ENCODE results near the gene SMS.

SMS gene

GRCh38 chrX:21973321-21974010, 33.0 kb downstream of the SMS start:
- no peak overlapping the region for H3K9ac ChIP-seq (ENCODE audit: low read depth in 1 of 2, low read length in 2 of 2)
- no peaks in the 10 kb centered on the region for H3K9me3 ChIP-seq (ENCODE audit: control insufficient read depth in 1 of 2, low read length in 2 of 2)
- H3K27me3 ChIP-seq (ENCODE audit: control insufficient read depth in 1 of 2, insufficient read depth in 2 of 2, low read length in 2 of 2): no peaks in the 10 kb centered on the region
- H3K4me3 ChIP-seq (ENCODE audit: low read depth in 1 of 2, low read length in 2 of 2): peak overlapping the region; percentile 16 to 19
- H3K27ac ChIP-seq (ENCODE audit: low read depth, low read length): peak overlapping the region; percentile 22
- H3K36me3 ChIP-seq (ENCODE audit: control insufficient read depth in 1 of 2, insufficient read depth in 2 of 2, low read length in 2 of 2): peaks cover 10% of the 10 kb centered on the region in 2 donors
- H3K4me1 ChIP-seq (ENCODE audit: control insufficient read depth in 1 of 2, insufficient read depth in 2 of 2, low read length in 2 of 2): peaks cover 15 to 17% of the 10 kb centered on the region in 2 donors

GRCh38 chrX:21974011-21974385, 33.5 kb downstream of the SMS start:
- H3K36me3 ChIP-seq (ENCODE audit: control insufficient read depth in 1 of 2, insufficient read depth in 2 of 2, low read length in 2 of 2): peaks cover 9 to 10% of the 10 kb centered on the region in 2 donors
- peak overlapping the region; percentile 41 to 52 for H3K4me3 ChIP-seq (ENCODE audit: low read depth in 1 of 2, low read length in 2 of 2)
- no peaks in the 10 kb centered on the region for H3K9me3 ChIP-seq (ENCODE audit: control insufficient read depth in 1 of 2, low read length in 2 of 2)
- peak overlapping the region; percentile 55 for H3K27ac ChIP-seq (ENCODE audit: low read depth, low read length)
- no peaks in the 10 kb centered on the region for H3K27me3 ChIP-seq (ENCODE audit: control insufficient read depth in 1 of 2, insufficient read depth in 2 of 2, low read length in 2 of 2)
- peaks cover 15 to 17% of the 10 kb centered on the region in 2 donors for H3K4me1 ChIP-seq (ENCODE audit: control insufficient read depth in 1 of 2, insufficient read depth in 2 of 2, low read length in 2 of 2)
- H3K9ac ChIP-seq (ENCODE audit: low read depth in 1 of 2, low read length in 2 of 2): peak overlapping the region in 1 of 2 donors; percentile 35

- no peak overlapping the region for H3K27ac ChIP-seq (ENCODE audit: low read depth, low read length)
- no peaks in the 10 kb centered on the region for H3K9me3 ChIP-seq (ENCODE audit: control insufficient read depth in 1 of 2, low read length in 2 of 2)
- no peaks in the 10 kb centered on the region for H3K27me3 ChIP-seq (ENCODE audit: control insufficient read depth in 1 of 2, insufficient read depth in 2 of 2, low read length in 2 of 2)
- H3K4me3 ChIP-seq (ENCODE audit: low read depth in 1 of 2, low read length in 2 of 2): no peak overlapping the region
- peaks cover 15 to 17% of the 10 kb centered on the region in 2 donors for H3K4me1 ChIP-seq (ENCODE audit: control insufficient read depth in 1 of 2, insufficient read depth in 2 of 2, low read length in 2 of 2)
- H3K36me3 ChIP-seq (ENCODE audit: control insufficient read depth in 1 of 2, insufficient read depth in 2 of 2, low read length in 2 of 2): peaks cover 9 to 10% of the 10 kb centered on the region in 2 donors
- peak overlapping the region in 1 of 2 donors; percentile 8 for H3K9ac ChIP-seq (ENCODE audit: low read depth in 1 of 2, low read length in 2 of 2)
These were observed 34.7 kb downstream of the SMS start for GRCh38 chrX:21975242-21975641.

- Histone ChIP-seq H3K27ac (ENCODE audit: low read depth, low read length) (no peak overlapping the region), H3K4me3 (ENCODE audit: low read depth in 1 of 2, low read length in 2 of 2) (no peak overlapping the region), H3K36me3 (ENCODE audit: control insufficient read depth in 1 of 2, insufficient read depth in 2 of 2, low read length in 2 of 2) (peaks cover 9 to 10% of the 10 kb centered on the region in 2 donors), H3K4me1 (ENCODE audit: control insufficient read depth in 1 of 2, insufficient read depth in 2 of 2, low read length in 2 of 2) (peaks cover 15 to 17% of the 10 kb centered on the region in 2 donors), H3K27me3 (ENCODE audit: control insufficient read depth in 1 of 2, insufficient read depth in 2 of 2, low read length in 2 of 2) (no peaks in the 10 kb centered on the region), H3K9me3 (ENCODE audit: control insufficient read depth in 1 of 2, low read length in 2 of 2) (no peaks in the 10 kb centered on the region), H3K9ac (ENCODE audit: low read depth in 1 of 2, low read length in 2 of 2) (peak overlapping the region in 1 of 2 donors; percentile 8)
These were observed 35.3 kb downstream of the SMS start for GRCh38 chrX:21975812-21976211.

- Histone ChIP-seq H3K9me3 (ENCODE audit: control insufficient read depth in 1 of 2, low read length in 2 of 2) (no peaks in the 10 kb centered on the region), H3K9ac (ENCODE audit: low read depth in 1 of 2, low read length in 2 of 2) (no peak overlapping the region), H3K4me3 (ENCODE audit: low read depth in 1 of 2, low read length in 2 of 2) (no peak overlapping the region), H3K36me3 (ENCODE audit: control insufficient read depth in 1 of 2, insufficient read depth in 2 of 2, low read length in 2 of 2) (peaks cover 9 to 10% of the 10 kb centered on the region in 2 donors), H3K4me1 (ENCODE audit: control insufficient read depth in 1 of 2, insufficient read depth in 2 of 2, low read length in 2 of 2) (peaks cover 5 to 12% of the 10 kb centered on the region in 2 donors), H3K27ac (ENCODE audit: low read depth, low read length) (no peak overlapping the region), H3K27me3 (ENCODE audit: control insufficient read depth in 1 of 2, insufficient read depth in 2 of 2, low read length in 2 of 2) (no peaks in the 10 kb centered on the region)
These were observed 37.8 kb downstream of the SMS start for GRCh38 chrX:21978346-21978745.

- no peak overlapping the region for H3K4me3 ChIP-seq (ENCODE audit: low read depth in 1 of 2, low read length in 2 of 2)
- H3K36me3 ChIP-seq (ENCODE audit: control insufficient read depth in 1 of 2, insufficient read depth in 2 of 2, low read length in 2 of 2): peaks cover 0 to 7% of the 10 kb centered on the region in 2 donors
- H3K9ac ChIP-seq (ENCODE audit: low read depth in 1 of 2, low read length in 2 of 2): no peak overlapping the region
- H3K4me1 ChIP-seq (ENCODE audit: control insufficient read depth in 1 of 2, insufficient read depth in 2 of 2, low read length in 2 of 2): no peaks in the 10 kb centered on the region
- no peak overlapping the region for H3K27ac ChIP-seq (ENCODE audit: low read depth, low read length)
- no peaks in the 10 kb centered on the region for H3K9me3 ChIP-seq (ENCODE audit: control insufficient read depth in 1 of 2, low read length in 2 of 2)
- H3K27me3 ChIP-seq (ENCODE audit: control insufficient read depth in 1 of 2, insufficient read depth in 2 of 2, low read length in 2 of 2): no peaks in the 10 kb centered on the region
These were observed 41.8 kb downstream of the SMS start for GRCh38 chrX:21982311-21982710.

GRCh38 chrX:21985332-21985777, 44.8 kb downstream of the SMS start:
- Histone ChIP-seq H3K36me3 (ENCODE audit: control insufficient read depth in 1 of 2, insufficient read depth in 2 of 2, low read length in 2 of 2) (peaks cover 0 to 11% of the 10 kb centered on the region in 2 donors), H3K9ac (ENCODE audit: low read depth in 1 of 2, low read length in 2 of 2) (no peak overlapping the region), H3K27ac (ENCODE audit: low read depth, low read length) (no peak overlapping the region), H3K4me3 (ENCODE audit: low read depth in 1 of 2, low read length in 2 of 2) (no peak overlapping the region), H3K4me1 (ENCODE audit: control insufficient read depth in 1 of 2, insufficient read depth in 2 of 2, low read length in 2 of 2) (no peaks in the 10 kb centered on the region), H3K27me3 (ENCODE audit: control insufficient read depth in 1 of 2, insufficient read depth in 2 of 2, low read length in 2 of 2) (no peaks in the 10 kb centered on the region), H3K9me3 (ENCODE audit: control insufficient read depth in 1 of 2, low read length in 2 of 2) (no peaks in the 10 kb centered on the region)

GRCh38 chrX:21986596-21986995, 46.1 kb downstream of the SMS start:
- Histone ChIP-seq H3K27me3 (ENCODE audit: control insufficient read depth in 1 of 2, insufficient read depth in 2 of 2, low read length in 2 of 2) (no peaks in the 10 kb centered on the region), H3K36me3 (ENCODE audit: control insufficient read depth in 1 of 2, insufficient read depth in 2 of 2, low read length in 2 of 2) (peaks cover 0 to 11% of the 10 kb centered on the region in 2 donors), H3K4me1 (ENCODE audit: control insufficient read depth in 1 of 2, insufficient read depth in 2 of 2, low read length in 2 of 2) (no peaks in the 10 kb centered on the region), H3K9ac (ENCODE audit: low read depth in 1 of 2, low read length in 2 of 2) (no peak overlapping the region), H3K4me3 (ENCODE audit: low read depth in 1 of 2, low read length in 2 of 2) (no peak overlapping the region), H3K27ac (ENCODE audit: low read depth, low read length) (no peak overlapping the region), H3K9me3 (ENCODE audit: control insufficient read depth in 1 of 2, low read length in 2 of 2) (no peaks in the 10 kb centered on the region)

- Histone ChIP-seq H3K27me3 (ENCODE audit: control insufficient read depth in 1 of 2, insufficient read depth in 2 of 2, low read length in 2 of 2) (no peaks in the 10 kb centered on the region), H3K27ac (ENCODE audit: low read depth, low read length) (no peak overlapping the region), H3K36me3 (ENCODE audit: control insufficient read depth in 1 of 2, insufficient read depth in 2 of 2, low read length in 2 of 2) (peaks cover 2 to 18% of the 10 kb centered on the region in 2 donors), H3K4me1 (ENCODE audit: control insufficient read depth in 1 of 2, insufficient read depth in 2 of 2, low read length in 2 of 2) (no peaks in the 10 kb centered on the region), H3K4me3 (ENCODE audit: low read depth in 1 of 2, low read length in 2 of 2) (no peak overlapping the region), H3K9ac (ENCODE audit: low read depth in 1 of 2, low read length in 2 of 2) (no peak overlapping the region), H3K9me3 (ENCODE audit: control insufficient read depth in 1 of 2, low read length in 2 of 2) (no peaks in the 10 kb centered on the region)
These were observed 48.9 kb downstream of the SMS start for GRCh38 chrX:21989384-21989783.

GRCh38 chrX:21990832-21991231, 50.3 kb downstream of the SMS start:
- Histone ChIP-seq H3K9ac (ENCODE audit: low read depth in 1 of 2, low read length in 2 of 2) (no peak overlapping the region), H3K4me3 (ENCODE audit: low read depth in 1 of 2, low read length in 2 of 2) (no peak overlapping the region), H3K4me1 (ENCODE audit: control insufficient read depth in 1 of 2, insufficient read depth in 2 of 2, low read length in 2 of 2) (no peaks in the 10 kb centered on the region), H3K36me3 (ENCODE audit: control insufficient read depth in 1 of 2, insufficient read depth in 2 of 2, low read length in 2 of 2) (peaks cover 2 to 18% of the 10 kb centered on the region in 2 donors), H3K27ac (ENCODE audit: low read depth, low read length) (no peak overlapping the region), H3K27me3 (ENCODE audit: control insufficient read depth in 1 of 2, insufficient read depth in 2 of 2, low read length in 2 of 2) (no peaks in the 10 kb centered on the region), H3K9me3 (ENCODE audit: control insufficient read depth in 1 of 2, low read length in 2 of 2) (no peaks in the 10 kb centered on the region)

Data from duodenal mucosa (tissue), 2 donors.